GM23248 (cell line): Measurements from ENCODE around the gene KIF16B. TPM values are rescaled to one million over a fixed set of nuclear protein-coding genes. Genes with fewer than 3 reads are reported as not detected.
"Not testable (repeated sequence)": the region's sequence is repeated elsewhere in the genome, so short reads cannot be mapped to it uniquely, and the experiment has no call there.

Experiments used
- DNase-seq: peaks from one replicate; pipeline ENCODE4 v3.0.0-alpha.2; 2015
- H2AFZ ChIP-seq: fragments of 200-600 bp; sonication (generic); 2 replicates; pipeline ENCODE4 v1.6.1; 2016; ENCODE audit warnings: antibody characterized with exemption
- H3F3A ChIP-seq: fragments of 200-600 bp; sonication (generic); 2 replicates; pipeline ENCODE4 v1.6.1; 2016; ENCODE audit warnings: mild to moderate bottlenecking, antibody characterized with exemption, mixed run types; ENCODE audit not compliant: insufficient read depth
- H3K27ac ChIP-seq: fragments of 200-600 bp; sonication (generic); 2 replicates; pipeline ENCODE4 v1.5.1; 2016; ENCODE audit warnings: mild to moderate bottlenecking
- H3K27me3 ChIP-seq: fragments of 200-600 bp; sonication (generic); replicated peaks from 2 replicates; pipeline ENCODE4 v1.6.1; 2016; ENCODE audit warnings: mild to moderate bottlenecking; ENCODE audit not compliant: insufficient read depth
- H3K36me3 ChIP-seq: fragments of 200-600 bp; sonication (generic); 2 replicates; pipeline ENCODE4 v1.6.1; 2016; ENCODE audit warnings: low read depth, mild to moderate bottlenecking
- H3K4me1 ChIP-seq: fragments of 200-600 bp; sonication (generic); 2 replicates; pipeline ENCODE4 v1.6.1; 2016; ENCODE audit warnings: mild to moderate bottlenecking; ENCODE audit not compliant: insufficient read depth
- H3K4me2 ChIP-seq: fragments of 200-600 bp; sonication (generic); one replicate; pipeline ENCODE4 v1.6.1; 2016; ENCODE audit warnings: mild to moderate bottlenecking; ENCODE audit not compliant: unreplicated experiment
- H3K4me3 ChIP-seq: fragments of 200-600 bp; sonication (generic); 2 replicates; pipeline ENCODE4 v1.5.1; 2016; ENCODE audit warnings: mild to moderate bottlenecking
- H3K79me2 ChIP-seq: fragments of 200-600 bp; sonication (generic); 2 replicates; pipeline ENCODE4 v1.6.1; 2016; ENCODE audit warnings: mild to moderate bottlenecking; ENCODE audit not compliant: insufficient read depth
- H3K9ac ChIP-seq: fragments of 200-600 bp; sonication (generic); 2 replicates; pipeline ENCODE4 v1.6.1; 2016; ENCODE audit warnings: mild to moderate bottlenecking
- H3K9me2 ChIP-seq: fragments of 200-600 bp; sonication (generic); 2 replicates; pipeline ENCODE4 v1.6.1; 2016; ENCODE audit warnings: mixed run types, mild to moderate bottlenecking, moderate library complexity; ENCODE audit not compliant: insufficient read depth
- H3K9me3 ChIP-seq: fragments of 200-600 bp; sonication (generic); one replicate; pipeline ENCODE4 v1.6.1; 2017; ENCODE audit warnings: low read depth
- H4K20me1 ChIP-seq: fragments of 200-600 bp; sonication (generic); 2 replicates; pipeline ENCODE4 v1.6.0; 2016; ENCODE audit not compliant: insufficient read depth
- EZH2 ChIP-seq: fragments of 200-600 bp; sonication (generic); IDR thresholded peaks from 2 replicates; pipeline ENCODE4 v1.6.1; 2018; ENCODE audit warnings: antibody characterized with exemption, mild to moderate bottlenecking; ENCODE audit not compliant: insufficient read depth, poor library complexity, severe bottlenecking
- EZH2phosphoT487 ChIP-seq: fragments of 200-600 bp; sonication (generic); IDR thresholded peaks from 2 replicates; pipeline ENCODE4 v1.6.1; 2018; ENCODE audit warnings: antibody characterized with exemption, moderate library complexity, mild to moderate bottlenecking, low read depth; ENCODE audit not compliant: insufficient read depth
- WGBS, 2 experiments: methylation state at CpG; one replicate each; pipeline ENCODE4 v1.1.6; 2015 to 2017; ENCODE audit warnings: low lambda C conversion rate in 2 of 2, low coverage in 1 of 2; ENCODE audit errors: missing lambda C conversion rate in 2 of 2; 5-methylcytosine and 5-hydroxymethylcytosine counted together
- in situ Hi-C: fragments of 300-500 bp; cut with MboI; formaldehyde crosslinking; loops from 2 replicates; pipeline ENCODE4 v1.15.0; 2020
- polyA plus RNA-seq: library from polyadenylated mRNA; unstranded; fragments of >200 nt; fragmentation: Nextera tagmentation; extraction: Ambion mirVana; gene quantifications from 2 replicates; pipeline ENCODE4 v1.2.1, GENCODE V29; 2016
- total RNA-seq: library from RNA; depleted of rRNA; stranded (reverse); fragments of >200 nt; shearing (Covaris generic); gene quantifications from 2 replicates; pipeline ENCODE4 v1.2.3, GENCODE V29; 2014

Gene KIF16B
- total and polyA plus RNA-seq, 2 experiments from 2014 or later, result 1.7 to 2.6 TPM

GRCh38 chr20:16596991-16597390 lies 23.7 kb upstream of the KIF16B start:
- Histone ChIP-seq H3K9me3 (no peaks in the 10 kb centered on the region), H3K4me1 (no peaks in the 10 kb centered on the region), H4K20me1 (no peaks in the 10 kb centered on the region), H3K36me3 (no peaks in the 10 kb centered on the region), H3K4me2 (no peak overlapping the region), H3K9me2 (no peaks in the 10 kb centered on the region), H3K27me3 (0 out of 2 replicates have a peak, but pooled peaks cover 12% of the 10 kb centered on the region), H3F3A (no peaks in the 10 kb centered on the region), H2AFZ (no peak overlapping the region), H3K79me2 (no peaks in the 10 kb centered on the region), H3K27ac (no peak overlapping the region), H3K4me3 (no peak overlapping the region), H3K9ac (no peak overlapping the region)
- WGBS, 2 experiments, result 61 to 70% methylated on average over 5 of the region's 5 CpGs
- in situ Hi-C loops, result no loop called here
- DNase-seq, result no peak
- no peak for TF ChIP-seq EZH2
- no peak for TF ChIP-seq EZH2phosphoT487

DNA sequence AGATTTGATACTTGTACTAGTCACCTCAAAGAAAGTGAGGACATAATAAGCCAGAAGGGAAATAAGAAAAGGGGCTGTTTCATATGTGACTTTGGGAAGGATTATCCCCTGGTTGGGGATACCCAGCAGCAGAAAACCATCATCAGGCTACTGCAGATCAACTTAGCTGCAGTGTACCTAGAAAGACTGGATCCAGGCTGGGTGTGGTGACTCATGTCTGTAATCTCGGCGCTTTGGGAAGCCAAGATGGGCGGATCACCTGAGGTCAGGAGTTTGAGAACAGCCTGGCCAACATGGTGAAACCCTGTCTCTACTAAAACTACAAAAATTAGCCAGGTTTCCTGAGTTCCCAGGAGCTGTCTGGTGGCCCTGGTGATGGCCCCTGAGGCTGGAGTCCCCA lies 23.2 kb upstream of the KIF16B start:
- H3K9me3 ChIP-seq, H3K4me1 ChIP-seq, H3F3A ChIP-seq, H3K4me2 ChIP-seq, DNase-seq, H3K79me2 ChIP-seq, H4K20me1 ChIP-seq, H3K4me3 ChIP-seq, H3K36me3 ChIP-seq, H3K9me2 ChIP-seq, H2AFZ ChIP-seq, H3K27ac ChIP-seq, H3K9ac ChIP-seq, in situ Hi-C loops: not testable (repeated sequence)
- WGBS, 2 experiments, result 33 to 40% methylated on average over 3 of the region's 3 CpGs
- H3K27me3 ChIP-seq, result 0 out of 2 replicates have a peak, but pooled peaks cover 12% of the 10 kb centered on the region

DNA sequence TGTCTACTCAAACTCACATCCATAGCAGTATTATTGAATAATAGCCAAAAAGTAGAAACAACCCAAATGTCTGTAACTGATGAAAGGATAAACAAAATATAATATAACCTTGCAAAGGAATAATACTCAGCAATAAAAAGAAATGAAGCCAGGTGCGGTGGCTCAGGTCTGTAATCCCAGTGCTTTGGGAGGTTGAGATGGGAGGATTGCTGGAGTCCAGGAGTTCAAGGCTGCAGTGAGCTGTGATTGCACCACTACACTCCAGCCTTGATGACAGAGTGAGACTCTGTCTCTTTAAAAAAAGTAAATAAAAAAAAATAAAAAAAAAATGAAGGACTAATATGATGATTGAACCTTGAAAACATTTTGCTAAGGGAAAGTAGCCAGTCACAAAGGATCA lies 22.1 kb upstream of the KIF16B start:
- 0 out of 2 replicates have a peak, but pooled peaks cover 12% of the 10 kb centered on the region for H3K27me3 ChIP-seq
- TF ChIP-seq EZH2 (no peak), EZH2phosphoT487 (no peak)
- no peaks in the 10 kb centered on the region for H3K79me2 ChIP-seq
- no peaks in the 10 kb centered on the region for H3F3A ChIP-seq
- no peaks in the 10 kb centered on the region for H3K36me3 ChIP-seq
- in situ Hi-C loops, result no loop called here
- H3K4me1 ChIP-seq, result no peaks in the 10 kb centered on the region
- no peak overlapping the region for H3K9ac ChIP-seq
- H3K9me3 ChIP-seq, result no peaks in the 10 kb centered on the region
- WGBS, 2 experiments, result 58 to 74% methylated on average over 1 of the region's 1 CpG
- H3K9me2 ChIP-seq, result no peaks in the 10 kb centered on the region
- no peak overlapping the region for H3K4me2 ChIP-seq
- no peak overlapping the region for H3K27ac ChIP-seq
- H3K4me3 ChIP-seq, result no peak overlapping the region
- H4K20me1 ChIP-seq, result no peaks in the 10 kb centered on the region
- no peak for DNase-seq
- H2AFZ ChIP-seq, result no peak overlapping the region

- DNase-seq, result no peak
- no peaks in the 10 kb centered on the region for H3K9me3 ChIP-seq
- no peaks in the 10 kb centered on the region for H3F3A ChIP-seq
- no peak overlapping the region for H3K27ac ChIP-seq
- H3K4me2 ChIP-seq, result no peak overlapping the region
- H3K36me3 ChIP-seq, result no peaks in the 10 kb centered on the region
- no peaks in the 10 kb centered on the region for H3K9me2 ChIP-seq
- no peak overlapping the region for H2AFZ ChIP-seq
- no peaks in the 10 kb centered on the region for H3K4me1 ChIP-seq
- H3K27me3 ChIP-seq, result peaks cover 5% of the 10 kb centered on the region; the same call in 1 of the 2 replicates
- no peak overlapping the region for H3K4me3 ChIP-seq
- H3K79me2 ChIP-seq, result no peaks in the 10 kb centered on the region
- in situ Hi-C loops, result no loop called here
- no peak for TF ChIP-seq EZH2phosphoT487
- no peak for TF ChIP-seq EZH2
- H4K20me1 ChIP-seq, result no peaks in the 10 kb centered on the region
- H3K9ac ChIP-seq, result no peak overlapping the region
- WGBS, 2 experiments, result 28% methylated on average over 7 of the region's 7 CpGs
Measured at GRCh38 chr20:16590041-16590633, 16.9 kb upstream of the KIF16B start.

DNA sequence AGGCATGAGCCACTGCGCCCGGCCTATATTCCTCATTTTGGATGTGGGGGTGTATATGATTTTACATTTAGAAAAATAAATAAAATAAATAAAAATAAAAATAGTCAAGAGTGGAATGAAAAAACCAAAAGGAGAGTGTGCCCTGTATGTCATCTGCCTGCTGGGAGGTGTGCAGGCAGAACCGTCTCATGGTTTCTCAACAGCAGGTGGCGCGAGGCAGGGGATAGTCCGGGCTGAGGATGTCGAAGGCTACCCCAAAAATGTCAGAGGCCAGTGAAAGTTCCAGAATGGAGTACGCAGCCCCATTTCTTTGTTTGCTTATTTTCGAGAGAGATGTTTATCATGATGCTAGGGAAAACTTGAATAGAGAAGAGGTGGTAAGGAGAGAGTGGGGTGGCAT lies 16.4 kb upstream of the KIF16B start:
- peaks cover 5% of the 10 kb centered on the region; the same call in 1 of the 2 replicates for H3K27me3 ChIP-seq

More for the DNA sequence above, 16.4 kb upstream of the KIF16B start:
- no peaks in the 10 kb centered on the region for H3K9me3 ChIP-seq
- no peak overlapping the region for H3K27ac ChIP-seq
- H3F3A ChIP-seq, result no peaks in the 10 kb centered on the region
- in situ Hi-C loops, result no loop called here
- H3K9ac ChIP-seq, result no peak overlapping the region
- H3K79me2 ChIP-seq, result no peaks in the 10 kb centered on the region
- H4K20me1 ChIP-seq, result no peaks in the 10 kb centered on the region
- no peak overlapping the region for H3K4me2 ChIP-seq
- H3K9me2 ChIP-seq, result no peaks in the 10 kb centered on the region
- 60 to 67% methylated on average over 9 of the region's 9 CpGs for WGBS, 2 experiments
- no peaks in the 10 kb centered on the region for H3K36me3 ChIP-seq
- DNase-seq, result no peak
- no peak overlapping the region for H3K4me3 ChIP-seq
- no peak overlapping the region for H2AFZ ChIP-seq
- TF ChIP-seq EZH2, result no peak
- TF ChIP-seq EZH2phosphoT487, result no peak
- H3K4me1 ChIP-seq, result no peaks in the 10 kb centered on the region
